AG04449 (cell line): Measurements from ENCODE around the gene ACRV1.

Experiments
- CTCF ChIA-PET: fragments of 350-600 bp; formaldehyde crosslinking; extraction: SDS; loops from one replicate; lab custom pipeline; 2021; ENCODE audit warnings: antibody characterized with exemption; lab: Yijun Ruan, JAX
- POLR2A ChIA-PET: fragments of 400-600, 350-600 bp; formaldehyde crosslinking; extraction: SDS; loops from one replicate; lab custom pipeline; 2020; ENCODE audit warnings: antibody characterized with exemption, inconsistent platforms; lab: Yijun Ruan, JAX
- DNase-seq: peaks from one replicate; pipeline ENCODE4 v3.0.0-alpha.2; 2010; ENCODE audit warnings: low read depth, low spot score
- H3K4me3 ChIP-seq: 2 replicates; pipeline ENCODE4 v1.5.1; 2011; ENCODE audit warnings: low read depth, mild to moderate bottlenecking, control low read depth, low read length
- TF ChIP-seq, protein P1 (sequence below): IDR thresholded peaks from one replicate; pipeline ENCODE4 v1.5.1; 2011; ENCODE audit warnings: mild to moderate bottlenecking, moderate library complexity, low read length, control low read depth, inconsistent platforms; ENCODE audit not compliant: insufficient read depth; ENCODE audit errors: missing control alignments

The ACRV1 gene

DNA sequence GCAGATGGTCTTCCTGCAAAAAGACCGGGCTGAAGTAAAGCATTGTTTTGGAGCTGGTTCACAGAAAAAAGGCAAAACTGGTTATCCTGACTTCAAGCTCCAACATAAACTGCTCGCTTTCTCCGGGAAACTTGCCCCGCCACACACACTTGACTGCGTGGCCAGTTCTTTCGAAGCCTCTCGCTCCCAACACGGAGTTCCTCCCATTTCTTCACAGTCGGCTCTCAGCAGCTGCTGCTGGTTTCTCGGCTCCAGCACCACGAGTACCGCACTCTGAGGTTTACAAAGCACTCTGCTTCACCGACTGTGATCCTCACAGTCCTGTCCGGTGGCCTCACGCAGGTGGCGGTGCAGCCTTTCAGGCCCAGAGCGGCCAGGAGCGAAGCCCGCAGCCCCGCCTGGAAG, 55.4 kb downstream of the ACRV1 start:
- ChIA-PET POLR2A (interaction anchor here (1.3 to 1.5 kb wide), 2 partner anchors 26 to 55 kb away, joined by 4 to 6 read pairs; partner anchors contain the start of gene EI24), CTCF (interaction anchor here (1.1 to 1.5 kb wide), 2 partner anchors 8 to 55 kb away, joined by 3 read pairs; no protein-coding TSS in a partner anchor)
- H3K4me3 ChIP-seq = peak overlapping the region; percentile 73
- DNase-seq = no peak
- TF ChIP-seq, protein P1, sequence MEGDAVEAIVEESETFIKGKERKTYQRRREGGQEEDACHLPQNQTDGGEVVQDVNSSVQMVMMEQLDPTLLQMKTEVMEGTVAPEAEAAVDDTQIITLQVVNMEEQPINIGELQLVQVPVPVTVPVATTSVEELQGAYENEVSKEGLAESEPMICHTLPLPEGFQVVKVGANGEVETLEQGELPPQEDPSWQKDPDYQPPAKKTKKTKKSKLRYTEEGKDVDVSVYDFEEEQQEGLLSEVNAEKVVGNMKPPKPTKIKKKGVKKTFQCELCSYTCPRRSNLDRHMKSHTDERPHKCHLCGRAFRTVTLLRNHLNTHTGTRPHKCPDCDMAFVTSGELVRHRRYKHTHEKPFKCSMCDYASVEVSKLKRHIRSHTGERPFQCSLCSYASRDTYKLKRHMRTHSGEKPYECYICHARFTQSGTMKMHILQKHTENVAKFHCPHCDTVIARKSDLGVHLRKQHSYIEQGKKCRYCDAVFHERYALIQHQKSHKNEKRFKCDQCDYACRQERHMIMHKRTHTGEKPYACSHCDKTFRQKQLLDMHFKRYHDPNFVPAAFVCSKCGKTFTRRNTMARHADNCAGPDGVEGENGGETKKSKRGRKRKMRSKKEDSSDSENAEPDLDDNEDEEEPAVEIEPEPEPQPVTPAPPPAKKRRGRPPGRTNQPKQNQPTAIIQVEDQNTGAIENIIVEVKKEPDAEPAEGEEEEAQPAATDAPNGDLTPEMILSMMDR = no peak

DNA sequence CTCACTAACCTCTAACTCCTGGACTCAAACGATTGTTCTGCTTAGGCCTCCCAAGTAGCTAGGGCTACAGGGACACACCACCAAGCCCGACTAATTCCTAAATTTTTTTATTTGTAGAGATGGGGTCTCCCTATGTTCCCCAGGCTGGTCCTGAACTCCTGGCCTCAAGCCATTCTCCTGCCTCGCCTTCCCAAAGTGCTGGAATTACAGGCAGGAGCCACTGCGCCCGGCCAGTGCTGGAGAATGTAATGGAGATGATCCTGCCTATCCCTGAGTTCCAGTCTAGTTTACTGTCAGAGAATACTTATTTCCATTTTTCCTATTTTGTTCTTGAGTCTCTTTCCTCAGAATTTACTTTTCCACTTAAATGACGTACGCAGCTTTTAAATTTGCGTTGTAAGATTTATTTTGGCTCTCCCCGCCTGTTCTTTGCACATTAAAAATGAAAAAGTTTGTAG, 55.9 kb downstream of the ACRV1 start, which contains the start of gene CHEK1:
Gene CHEK1 (plus strand): TSS at position 408 of the 458 bp plus-strand sequence. CDS start 1,606 bp downstream, outside the sequence.
- ChIA-PET POLR2A (interaction anchor here (1.3 to 1.4 kb wide), 2 partner anchors 26 to 32 kb away, joined by 4 read pairs; partner anchors contain the start of gene STT3A), CTCF (interaction anchor here (1.5 kb wide), 1 partner anchor 8 kb away, joined by 3 read pairs; no protein-coding TSS in a partner anchor)
- DNase-seq = no peak
- peak within 1 kb of the TSS; percentile 73 for H3K4me3 ChIP-seq
- TF ChIP-seq, protein P1 = no peak

DNA sequence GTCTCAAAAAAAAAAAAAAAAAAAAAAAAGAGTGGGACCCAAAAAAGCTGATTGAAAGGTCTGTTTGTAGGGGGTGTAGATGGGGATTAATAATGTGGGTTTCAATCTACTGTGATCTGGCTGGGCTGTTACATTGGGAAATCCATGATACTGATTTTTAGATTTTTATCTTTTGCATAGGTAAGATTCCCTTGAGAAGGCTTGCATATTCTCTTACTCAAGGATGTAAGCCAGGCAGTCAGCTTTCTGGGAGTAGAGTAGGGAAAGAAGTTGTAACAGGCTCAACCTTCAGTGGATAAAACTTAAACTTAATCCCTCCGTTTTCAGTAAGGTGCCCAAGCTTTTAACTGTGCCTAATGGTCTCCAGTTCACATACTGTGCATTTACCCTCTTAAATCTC, 57.6 kb downstream of the ACRV1 start:
- CTCF ChIA-PET = interaction anchor here (1.1 kb wide), 1 partner anchor 757 kb away, joined by 3 read pairs; the partner anchor contains the start of gene ROBO3
- POLR2A ChIA-PET = interaction anchor here (0.7 kb wide), 1 partner anchor 53 kb away, joined by 3 read pairs; no protein-coding TSS in a partner anchor
- TF ChIP-seq, protein P1 = no peak
- DNase-seq = no peak
- H3K4me3 ChIP-seq = no peak overlapping the region

DNA sequence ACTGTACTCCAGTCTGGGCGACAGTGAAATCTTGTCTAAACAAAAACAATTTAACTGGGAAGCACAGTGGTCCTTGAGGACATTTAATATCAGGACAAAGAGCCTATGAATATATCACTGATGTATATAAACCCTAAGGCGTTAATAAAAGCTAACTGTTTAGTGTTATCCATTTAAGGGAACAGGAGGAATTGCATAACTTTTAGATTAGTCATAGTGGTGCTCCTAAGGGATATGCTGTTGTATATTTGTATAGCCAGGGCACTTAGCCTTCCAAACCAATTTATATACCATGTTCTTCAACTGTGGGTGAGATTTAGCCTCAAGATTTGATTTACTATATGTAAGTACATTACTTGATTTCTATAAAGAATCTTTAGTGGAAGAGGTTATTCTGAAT, 58.7 kb downstream of the ACRV1 start:
- CTCF ChIA-PET = interaction anchor here (0.6 to 1.2 kb wide), 4 partner anchors 29 to 253 kb away, joined by 3 to 4 read pairs (median 4); partner anchors contain the start of gene EI24
- POLR2A ChIA-PET = interaction anchor here (1.1 kb wide), 1 partner anchor 11 kb away, joined by 4 read pairs; no protein-coding TSS in a partner anchor
- no peak for DNase-seq
- H3K4me3 ChIP-seq = no peak overlapping the region
- TF ChIP-seq, protein P1 = no peak
